Measurements from ENCODE around the gene SLC6A5.
"Not testable (repeated sequence)": the region's sequence is repeated elsewhere in the genome, so short reads cannot be mapped to it uniquely, and the experiment has no call there.

SLC6A5 gene

GRCh38 chr11:20599221-20600019 lies at the start of gene SLC6A5:
TSS of gene SLC6A5 (plus strand) at chr11:20599608. CDS start at chr11:20599673, 65 bp downstream.
- no peak for DNase-seq

GRCh38 chr11:20551096-20551495 lies 48.3 kb upstream of the SLC6A5 start:
- no peak for DNase-seq

- DNase-seq: no peak
Observed at GRCh38 chr11:20555783-20556182, 43.6 kb upstream of the SLC6A5 start.

GRCh38 chr11:20556396-20556795 lies 43.0 kb upstream of the SLC6A5 start:
- DNase-seq: not testable (repeated sequence)

- no peak for DNase-seq
Observed at GRCh38 chr11:20558741-20559140, 40.7 kb upstream of the SLC6A5 start.

- no peak for DNase-seq
Observed at GRCh38 chr11:20559523-20560300, 39.7 kb upstream of the SLC6A5 start.

- DNase-seq: no peak
Observed at GRCh38 chr11:20561915-20562314, 37.5 kb upstream of the SLC6A5 start.

- no peak for DNase-seq
Observed at GRCh38 chr11:20563866-20564265, 35.5 kb upstream of the SLC6A5 start.

- no peak for DNase-seq
Observed at GRCh38 chr11:20564846-20565635, 34.4 kb upstream of the SLC6A5 start.

- not testable (repeated sequence) for DNase-seq
Observed at GRCh38 chr11:20566115-20566514, 33.3 kb upstream of the SLC6A5 start.

GRCh38 chr11:20566591-20567434 lies 32.6 kb upstream of the SLC6A5 start:
- DNase-seq: no peak

- DNase-seq: not testable (repeated sequence)
Observed at GRCh38 chr11:20579725-20580124, 19.7 kb upstream of the SLC6A5 start.

- DNase-seq: no peak
Observed at GRCh38 chr11:20583201-20583600, 16.2 kb upstream of the SLC6A5 start.

GRCh38 chr11:20584093-20584774 lies 15.2 kb upstream of the SLC6A5 start:
- no peak for DNase-seq

- DNase-seq: no peak
Observed at GRCh38 chr11:20589796-20590195, 9.6 kb upstream of the SLC6A5 start.

- no peak for DNase-seq
Observed at GRCh38 chr11:20590381-20590780, 9.0 kb upstream of the SLC6A5 start.

GRCh38 chr11:20592741-20593140 lies 6.7 kb upstream of the SLC6A5 start:
- DNase-seq: no peak

GRCh38 chr11:20594274-20595061 lies 4.9 kb upstream of the SLC6A5 start:
- DNase-seq: no peak

GRCh38 chr11:20595101-20595500 lies 4.3 kb upstream of the SLC6A5 start:
- DNase-seq: no peak

GRCh38 chr11:20596205-20597153 lies 2.9 kb upstream of the SLC6A5 start:
- DNase-seq: no peak

Measured in CD4-positive, alpha-beta T cell treated with Interleukin-6 for 4 hours (primary cell).